ENCODE data around the gene GABARAP. TPM values are rescaled to one million over a fixed set of nuclear protein-coding genes. Genes with fewer than 3 reads are reported as not detected.

Gene GABARAP
- total and polyA plus RNA-seq, 2 donors (not counting 1 experiment from before 2014, with no cell fraction given) = 323 to 371 TPM

- ChIA-PET CTCF (interaction anchor here (0.6 to 2.3 kb wide), 7 partner anchors 8 to 170 kb away, joined by 3 to 7 read pairs (median 4); partner anchors contain the start of genes GABARAP and SLC16A11), POLR2A (interaction anchor here (0.6 to 9.1 kb wide), 4 partner anchors 23 to 115 kb away, joined by 3 to 157 read pairs (median 3); partner anchors contain the start of genes DVL2, GABARAP and PHF23)
- intact Hi-C loops (cut with micrococcal nuclease) = loop anchor here (1.0 to 2.0 kb wide), 8 partner anchors 9 to 472 kb away; partner anchors contain the start of genes DVL2, EIF5A, ELP5 and PHF23
- Histone ChIP-seq H3K36me3 (replicated peaks in 1 of 2; ENCODE audit: control extremely low read depth in 1 of 2, control insufficient read depth in 1 of 2, extremely low read depth in 1 of 2, insufficient read depth in 2 of 2, low read length in 1 of 2) (no peaks in the 10 kb centered on the region), H3K9me3 (ENCODE audit: control extremely low read depth in 1 of 3, control insufficient read depth in 2 of 3, insufficient read depth in 1 of 3, low read length in 2 of 3) (no peaks in the 10 kb centered on the region), H3K4me2 (replicated peaks; ENCODE audit: low read depth, low read length, poor library complexity, severe bottlenecking) (peak overlapping the region; percentile 86), H4K20me1 (ENCODE audit: control insufficient read depth, insufficient read depth, low read length, poor library complexity, severe bottlenecking) (no peaks in the 10 kb centered on the region), H3K4me1 (ENCODE audit: control insufficient read depth in 2 of 2, insufficient read depth in 2 of 2, low read length in 2 of 2) (peaks cover 25 to 50% of the 10 kb centered on the region in 2 donors), H3K27ac (ENCODE audit: low read length in 2 of 2) (peak overlapping the region; percentile 77 to 90), H3K79me2 (ENCODE audit: control insufficient read depth, insufficient read depth, low read length) (peaks cover 7% of the 10 kb centered on the region), H3K27me3 (replicated peaks in 1 of 4; ENCODE audit: control extremely low read depth in 1 of 4, control insufficient read depth in 3 of 4, insufficient read depth in 4 of 4, low read length in 3 of 4) (peaks cover 0 to 4% (median 0%) of the 10 kb centered on the region in 4 experiments), H2AFZ (ENCODE audit: insufficient read depth, low read depth, low read length, poor library complexity, severe bottlenecking) (peak overlapping the region; percentile 53), H3K9ac (ENCODE audit: low read length) (peak overlapping the region; percentile 66), H3K4me3 (ENCODE audit: control extremely low read depth in 1 of 5, extremely low read depth in 1 of 5, insufficient read depth in 1 of 5, low read depth in 2 of 5, low read length in 4 of 5) (peak overlapping the region; percentile 39 to 66 (median 53))
- peak; percentile 99 for DNase-seq
- Mint-ChIP-seq H3K27ac (peak overlapping the region; percentile 99), H3K4me3 (peak overlapping the region; percentile 97), H3K27me3 (peaks cover 5% of the 10 kb centered on the region), H3K9me3 (ENCODE audit: insufficient read depth) (no peaks in the 10 kb centered on the region), H3K4me1 (peaks cover 49% of the 10 kb centered on the region)
- WGBS (ENCODE audit: insufficient coverage) = under 1% methylated on average over 40 of the region's 45 CpGs
- TF ChIP-seq CTCF (IDR thresholded peaks at IDR 0.05) (peak; percentile 44), EZH2 (IDR thresholded peaks at IDR 0.05; ENCODE audit: borderline replicate concordance, insufficient read depth, low read depth, low read length, poor library complexity, severe bottlenecking) (no peak)
- peak; percentile 85 for ATAC-seq (ENCODE audit: low read depth)
These were observed 27.7 kb downstream of the GABARAP start for GRCh38 chr17:7214300-7215135.

Measured in B cell (primary cell).